ENCODE results near the gene NPL. TPM values are rescaled to one million over a fixed set of nuclear protein-coding genes. Genes with fewer than 3 reads are reported as not detected.

The NPL gene
- 2.8 and 2.9 TPM in 2 replicates for total RNA-seq

DNA sequence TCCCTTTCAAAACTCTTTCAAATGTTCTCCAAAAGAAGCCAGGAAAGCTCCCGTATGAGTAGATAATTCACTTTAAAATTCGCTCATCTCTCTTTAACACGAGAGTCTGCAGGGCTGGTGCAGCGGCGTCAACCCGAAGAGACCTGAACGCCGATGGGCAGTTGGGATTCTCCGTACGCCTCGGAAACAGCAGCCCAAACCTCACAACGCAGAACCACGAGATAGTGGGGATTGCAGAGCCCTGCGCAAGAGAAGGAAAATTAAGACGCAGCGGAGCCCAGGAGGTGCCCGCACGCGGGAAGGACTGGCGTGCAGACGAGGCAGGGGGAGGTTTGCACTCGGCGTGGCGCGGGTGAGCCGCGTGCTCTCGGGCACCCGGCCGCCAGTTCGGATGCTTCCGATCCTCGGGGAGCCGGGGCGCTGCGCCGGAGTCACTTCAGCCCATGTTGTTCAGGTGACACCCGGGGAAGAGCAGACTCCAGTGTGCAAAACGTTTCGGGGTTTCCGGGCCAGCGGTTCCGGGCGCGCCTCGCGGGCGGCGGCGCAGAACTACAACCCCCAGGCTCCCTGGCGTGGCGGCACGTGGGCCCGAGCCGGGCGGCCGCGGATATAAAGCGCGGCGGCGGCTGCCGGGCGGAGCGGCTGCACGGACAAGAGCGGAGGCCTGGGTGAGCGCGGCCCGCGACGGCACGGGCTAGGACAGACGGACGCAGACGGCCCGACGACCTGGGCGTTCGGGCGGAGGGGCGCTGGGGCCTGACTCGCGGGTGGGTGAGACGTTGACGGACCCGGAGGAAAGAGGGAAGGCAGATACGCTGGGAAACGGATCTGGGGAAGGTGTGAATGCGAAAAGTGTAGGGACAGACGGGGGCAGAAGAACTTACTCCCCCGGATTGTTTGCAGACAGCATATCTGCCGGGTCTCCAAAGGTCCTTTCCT is at the start of gene NPL:
NPL (plus strand) TSS at position 636 of the 939 bp plus-strand sequence. CDS start 4,599 bp downstream, outside the sequence.

DNA sequence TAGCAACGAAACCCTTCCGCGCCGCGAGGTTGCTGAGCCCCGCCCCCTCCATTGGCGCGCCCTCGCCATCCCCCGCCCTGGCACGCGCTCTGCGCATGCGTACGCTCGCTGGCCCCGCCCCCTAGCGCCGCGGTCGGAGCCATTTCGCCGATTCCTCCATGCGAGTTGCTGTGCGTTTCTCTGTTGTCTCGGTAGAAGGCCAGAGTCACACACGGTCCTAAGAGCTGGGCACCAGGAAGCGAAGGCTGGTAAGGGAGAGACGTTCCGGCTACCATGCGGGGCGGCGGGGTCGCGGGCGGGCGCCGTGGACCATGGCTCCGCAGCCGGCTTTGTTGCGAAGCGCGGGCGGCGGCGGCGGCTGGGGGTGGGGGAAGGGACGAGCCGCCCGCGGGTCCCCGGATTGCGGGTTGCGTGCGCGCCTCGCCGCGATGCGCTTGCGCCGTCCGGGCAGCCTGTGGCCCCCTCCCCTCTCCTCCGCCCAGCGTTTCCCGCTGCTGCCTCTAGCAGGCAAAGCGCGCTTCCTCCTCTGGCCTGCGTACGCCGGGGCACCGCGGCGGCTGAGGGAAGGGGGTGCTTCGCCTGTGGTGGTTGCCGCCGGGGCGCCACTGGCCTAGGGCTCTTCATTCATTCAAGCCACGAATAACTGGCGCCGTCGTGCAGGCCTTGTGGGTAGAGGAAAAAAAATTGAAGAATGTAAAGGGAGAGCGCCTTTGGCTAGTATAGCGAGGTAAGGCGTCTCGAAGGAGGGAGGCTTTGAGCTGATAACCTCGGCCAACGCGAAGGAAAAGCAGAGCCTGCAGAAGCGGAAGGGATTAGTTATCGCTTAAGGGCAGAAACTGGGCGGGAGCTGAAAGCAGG is 49.9 kb downstream of the NPL start, which contains the start of gene DHX9:
DHX9 (plus strand) TSS at position 139 of the 858 bp plus-strand sequence. CDS start 3,220 bp downstream, outside the sequence.

Other genes with a start within 250 kb of the NPL start
- gene RNASEL, start 200.5 kb upstream of the NPL start, total RNA-seq, result 5.5 and 5.8 TPM in 2 replicates
- 0.72 and 3.0 TPM in 2 replicates for gene RGS16, start 185.4 kb upstream of the NPL start, total RNA-seq
- not detected in 2 replicates for gene RGS8, start 105.2 kb upstream of the NPL start, total RNA-seq
- 92.9 and 109 TPM in 2 replicates for gene DHX9, start 49.6 kb downstream of the NPL start, total RNA-seq
- not detected in 2 replicates for gene SHCBP1L, start 163.4 kb downstream of the NPL start, total RNA-seq
- gene LAMC1, start 233.6 kb downstream of the NPL start, total RNA-seq, result 146 and 152 TPM in 2 replicates

Data from tracheal epithelial cell (primary cell).